ENCODE measurements around the gene USE1. TPM values are rescaled to one million over a fixed set of nuclear protein-coding genes. Genes with fewer than 3 reads are reported as not detected.

Gene USE1
- total and polyA plus RNA-seq, 2 of the 4 experiments (the other 2 are of a cell fraction): 17.2 to 24.2 TPM

DNA sequence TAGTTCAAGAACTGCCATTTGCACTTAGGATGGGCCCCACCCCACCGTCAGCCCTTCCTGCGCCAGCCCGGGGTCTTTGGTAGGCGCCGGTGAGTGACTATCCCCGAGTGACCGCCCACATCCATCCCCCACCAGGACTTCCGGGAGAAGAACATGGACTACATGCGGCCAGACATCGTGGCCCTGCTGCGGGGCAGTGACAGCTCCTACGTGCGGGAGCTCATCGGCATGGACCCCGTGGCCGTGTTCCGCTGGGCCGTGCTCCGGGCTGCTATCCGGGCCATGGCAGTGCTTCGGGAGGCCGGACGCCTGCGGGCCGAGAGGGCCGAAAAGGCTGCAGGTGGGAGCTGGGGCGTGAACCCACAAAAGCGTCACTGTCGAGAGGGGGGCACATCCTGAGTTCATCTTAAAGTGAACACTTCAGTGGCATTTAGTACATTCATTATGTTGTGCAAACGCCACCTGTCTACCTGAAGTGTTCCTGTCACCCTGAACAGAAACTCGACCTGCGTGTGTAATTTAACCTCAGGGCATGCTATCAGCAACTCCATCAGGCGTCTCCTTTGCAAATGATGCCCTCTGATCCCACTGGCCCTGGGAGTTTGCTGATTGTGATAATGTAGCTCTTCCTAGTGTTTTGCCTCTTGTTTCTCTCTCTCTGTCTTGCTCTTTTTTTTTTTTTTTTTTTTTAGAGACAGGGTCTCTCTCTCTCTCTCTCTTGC is 42.4 kb upstream of the USE1 start:
- no peak overlapping the region for H2BK15ac ChIP-seq (ENCODE audit: low read depth, low read length)
- H3K36me3 ChIP-seq (ENCODE audit: control insufficient read depth, insufficient read depth, low read length): peaks cover 70% of the 10 kb centered on the region
- in situ Hi-C loops (cut with MboI; ENCODE audit: low sequenced_read_pairs) (no loop called here), intact Hi-C loops (cut with micrococcal nuclease) (no loop called here), dilution Hi-C loops (cut with HindIII; ENCODE audit: low sequenced_read_pairs, unreplicated experiment) (no loop called here)
- peaks cover 14 to 23% of the 10 kb centered on the region in 2 experiments; a peak in 2 of 4 replicates for H3K79me1 ChIP-seq (ENCODE audit: low read depth in 1 of 2, low read length in 2 of 2)
- H3K9me3 ChIP-seq (ENCODE audit: control insufficient read depth, insufficient read depth, low read length): no peaks in the 10 kb centered on the region
- H3K9ac ChIP-seq (ENCODE audit: low read depth, low read length): no peak overlapping the region
- H2BK5ac ChIP-seq (ENCODE audit: low read depth, low read length, poor library complexity, severe bottlenecking): no peak overlapping the region
- H3K27ac ChIP-seq (ENCODE audit: insufficient read depth, low read length): no peak overlapping the region
- no peak for ATAC-seq (ENCODE audit: low read depth)
- H2BK20ac ChIP-seq (ENCODE audit: low read depth, low read length): no peak overlapping the region
- no peak overlapping the region for H3K56ac ChIP-seq (ENCODE audit: extremely low read depth, insufficient read depth, low read length)
- WGBS, 2 experiments (ENCODE audit: extremely low coverage in 2 of 2, insufficient read length in 1 of 2): 95% methylated on average over 26 of the region's 33 CpGs; no CpG with 5 or more reads in 1 of the 2 experiments
- H3K4me2 ChIP-seq (ENCODE audit: low read depth, low read length): no peak overlapping the region
- H4K20me1 ChIP-seq (ENCODE audit: insufficient read depth, low read length): peaks cover 9% of the 10 kb centered on the region; the same call in 1 of the 2 replicates
- H4K5ac ChIP-seq (ENCODE audit: low read depth, low read length): no peak overlapping the region
- no peak for DNase-seq
- H3K27me3 ChIP-seq (ENCODE audit: control insufficient read depth, insufficient read depth, low read length): no peaks in the 10 kb centered on the region
- no peak overlapping the region for H2AK9ac ChIP-seq (replicated peaks; ENCODE audit: low read depth, low read length, poor library complexity)
- POLR2A ChIA-PET (ENCODE audit: unreplicated experiment): no interaction called here
- H4K91ac ChIP-seq (ENCODE audit: insufficient read depth, low read depth, low read length): no peak overlapping the region
- peaks cover 3% of the 10 kb centered on the region; the same call in 1 of the 2 replicates for H3K9me1 ChIP-seq (ENCODE audit: insufficient read depth, low read length)
- BruUV-seq (replicated peaks): no TSS peak
- no peak overlapping the region for H2BK120ac ChIP-seq (ENCODE audit: low read depth, low read length)
- no peak overlapping the region for H3K4ac ChIP-seq (ENCODE audit: low read depth, low read length)
- H3K4me1 ChIP-seq (ENCODE audit: control insufficient read depth, insufficient read depth, low read length): peaks cover 4% of the 10 kb centered on the region; the same call in 1 of the 2 replicates
- H3K4me3 ChIP-seq (ENCODE audit: insufficient read depth, low read depth, low read length): no peak overlapping the region
- no peak overlapping the region for H2AFZ ChIP-seq (replicated peaks; ENCODE audit: low read length, poor library complexity)
- H4K8ac ChIP-seq (ENCODE audit: low read depth in 2 of 2, low read length in 2 of 2): no peak overlapping the region
- H2AK5ac ChIP-seq (ENCODE audit: low read depth, low read length): no peak overlapping the region
- no peak overlapping the region for H3K18ac ChIP-seq (ENCODE audit: low read depth, low read length)
- H3K14ac ChIP-seq (replicated peaks; ENCODE audit: low read depth, low read length): no peak overlapping the region
- H3K23ac ChIP-seq (ENCODE audit: low read depth, low read length): no peak overlapping the region
- CTCF ChIA-PET: interaction anchor here (0.6 kb wide), 1 partner anchor 45 kb away, joined by 4 read pairs; no protein-coding TSS in a partner anchor
- TF ChIP-seq MAZ (IDR thresholded peaks at IDR 0.05; ENCODE audit: borderline replicate concordance, low read depth, low read length): no peak
- no peak for TF ChIP-seq USF2 (IDR thresholded peaks at IDR 0.05; ENCODE audit: low read depth, low read length)
- no peak for TF ChIP-seq RFX5 (IDR thresholded peaks at IDR 0.05; ENCODE audit: low read depth, low read length)
- no peak for TF ChIP-seq CTCF (conservative IDR thresholded peaks at IDR 0.05; ENCODE audit: low read depth, low read length)
- no peak for TF ChIP-seq RCOR1 (IDR thresholded peaks at IDR 0.05; ENCODE audit: insufficient replicate concordance, low read length)
- no peak for TF ChIP-seq POLR2A (IDR thresholded peaks at IDR 0.05; ENCODE audit: low read depth, low read length)
- TF ChIP-seq MXI1 (IDR thresholded peaks at IDR 0.05; ENCODE audit: borderline replicate concordance, low read depth, low read length): no peak
- no peak for TF ChIP-seq NFE2L2 (IDR thresholded peaks at IDR 0.05; ENCODE audit: low read depth, low read length)
- no peak for TF ChIP-seq RAD21 (IDR thresholded peaks at IDR 0.05; ENCODE audit: low read length)
- no peak for TF ChIP-seq SMC3 (IDR thresholded peaks at IDR 0.05; ENCODE audit: low read depth, low read length)
- no peak for TF ChIP-seq MAFK (IDR thresholded peaks at IDR 0.05; ENCODE audit: low read depth, low read length)
- no peak for TF ChIP-seq CEBPB (IDR thresholded peaks at IDR 0.05; ENCODE audit: low read depth, low read length)
- TF ChIP-seq, protein P1, sequence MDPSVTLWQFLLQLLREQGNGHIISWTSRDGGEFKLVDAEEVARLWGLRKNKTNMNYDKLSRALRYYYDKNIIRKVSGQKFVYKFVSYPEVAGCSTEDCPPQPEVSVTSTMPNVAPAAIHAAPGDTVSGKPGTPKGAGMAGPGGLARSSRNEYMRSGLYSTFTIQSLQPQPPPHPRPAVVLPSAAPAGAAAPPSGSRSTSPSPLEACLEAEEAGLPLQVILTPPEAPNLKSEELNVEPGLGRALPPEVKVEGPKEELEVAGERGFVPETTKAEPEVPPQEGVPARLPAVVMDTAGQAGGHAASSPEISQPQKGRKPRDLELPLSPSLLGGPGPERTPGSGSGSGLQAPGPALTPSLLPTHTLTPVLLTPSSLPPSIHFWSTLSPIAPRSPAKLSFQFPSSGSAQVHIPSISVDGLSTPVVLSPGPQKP (IDR thresholded peaks at IDR 0.05; ENCODE audit: borderline replicate concordance, low read depth, low read length): no peak
- no peak for TF ChIP-seq CHD1 (IDR thresholded peaks at IDR 0.05; ENCODE audit: low read depth, low read length)
- no peak for TF ChIP-seq FOS (IDR thresholded peaks at IDR 0.05; ENCODE audit: low read depth, low read length)

Measured in IMR-90 (cell line).